Neural progenitor cell (in vitro differentiated cells): Measurements from ENCODE around the gene MAST2.

Source experiments
- EZH2 ChIP-seq: fragments of 200-600 bp; sonication (generic); IDR thresholded peaks from 2 replicates; pipeline ENCODE4 v1.6.1; 2017; ENCODE audit warnings: antibody characterized with exemption, mild to moderate bottlenecking, moderate library complexity
- TF ChIP-seq, protein P1 (sequence below): fragments of 200-600 bp; sonication (generic); IDR thresholded peaks from 2 replicates; pipeline ENCODE4 v1.5.1; 2017; ENCODE audit warnings: antibody characterized with exemption, mild to moderate bottlenecking

DNA sequence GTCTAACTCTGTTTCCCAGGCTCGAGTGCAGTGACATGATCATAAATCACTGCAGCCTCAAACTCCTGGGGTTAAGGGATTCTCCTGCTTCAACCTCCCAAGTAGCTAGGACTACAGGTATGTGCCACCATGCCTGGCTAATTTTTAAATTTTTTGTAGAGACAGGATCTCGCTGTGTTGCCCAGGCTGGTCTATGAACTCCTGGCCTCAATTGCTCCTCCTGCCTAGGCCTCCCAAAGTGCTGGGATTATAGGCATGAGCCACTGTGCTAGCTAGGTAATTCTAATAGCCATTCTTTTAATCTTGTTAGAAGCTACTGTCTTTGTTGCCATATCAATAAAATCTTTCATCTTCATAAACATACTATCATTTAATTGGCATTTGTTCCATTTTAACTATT, 13.8 kb upstream of the MAST2 start:
- TF ChIP-seq, protein P1, sequence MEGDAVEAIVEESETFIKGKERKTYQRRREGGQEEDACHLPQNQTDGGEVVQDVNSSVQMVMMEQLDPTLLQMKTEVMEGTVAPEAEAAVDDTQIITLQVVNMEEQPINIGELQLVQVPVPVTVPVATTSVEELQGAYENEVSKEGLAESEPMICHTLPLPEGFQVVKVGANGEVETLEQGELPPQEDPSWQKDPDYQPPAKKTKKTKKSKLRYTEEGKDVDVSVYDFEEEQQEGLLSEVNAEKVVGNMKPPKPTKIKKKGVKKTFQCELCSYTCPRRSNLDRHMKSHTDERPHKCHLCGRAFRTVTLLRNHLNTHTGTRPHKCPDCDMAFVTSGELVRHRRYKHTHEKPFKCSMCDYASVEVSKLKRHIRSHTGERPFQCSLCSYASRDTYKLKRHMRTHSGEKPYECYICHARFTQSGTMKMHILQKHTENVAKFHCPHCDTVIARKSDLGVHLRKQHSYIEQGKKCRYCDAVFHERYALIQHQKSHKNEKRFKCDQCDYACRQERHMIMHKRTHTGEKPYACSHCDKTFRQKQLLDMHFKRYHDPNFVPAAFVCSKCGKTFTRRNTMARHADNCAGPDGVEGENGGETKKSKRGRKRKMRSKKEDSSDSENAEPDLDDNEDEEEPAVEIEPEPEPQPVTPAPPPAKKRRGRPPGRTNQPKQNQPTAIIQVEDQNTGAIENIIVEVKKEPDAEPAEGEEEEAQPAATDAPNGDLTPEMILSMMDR, result no peak
- no peak for TF ChIP-seq EZH2
